Measurements from ENCODE around the gene GNAT2. TPM values are rescaled to one million over a fixed set of nuclear protein-coding genes. Genes with fewer than 3 reads are reported as not detected.

GNAT2 gene
- polyA plus RNA-seq, 1 donor, result not detected

DNA sequence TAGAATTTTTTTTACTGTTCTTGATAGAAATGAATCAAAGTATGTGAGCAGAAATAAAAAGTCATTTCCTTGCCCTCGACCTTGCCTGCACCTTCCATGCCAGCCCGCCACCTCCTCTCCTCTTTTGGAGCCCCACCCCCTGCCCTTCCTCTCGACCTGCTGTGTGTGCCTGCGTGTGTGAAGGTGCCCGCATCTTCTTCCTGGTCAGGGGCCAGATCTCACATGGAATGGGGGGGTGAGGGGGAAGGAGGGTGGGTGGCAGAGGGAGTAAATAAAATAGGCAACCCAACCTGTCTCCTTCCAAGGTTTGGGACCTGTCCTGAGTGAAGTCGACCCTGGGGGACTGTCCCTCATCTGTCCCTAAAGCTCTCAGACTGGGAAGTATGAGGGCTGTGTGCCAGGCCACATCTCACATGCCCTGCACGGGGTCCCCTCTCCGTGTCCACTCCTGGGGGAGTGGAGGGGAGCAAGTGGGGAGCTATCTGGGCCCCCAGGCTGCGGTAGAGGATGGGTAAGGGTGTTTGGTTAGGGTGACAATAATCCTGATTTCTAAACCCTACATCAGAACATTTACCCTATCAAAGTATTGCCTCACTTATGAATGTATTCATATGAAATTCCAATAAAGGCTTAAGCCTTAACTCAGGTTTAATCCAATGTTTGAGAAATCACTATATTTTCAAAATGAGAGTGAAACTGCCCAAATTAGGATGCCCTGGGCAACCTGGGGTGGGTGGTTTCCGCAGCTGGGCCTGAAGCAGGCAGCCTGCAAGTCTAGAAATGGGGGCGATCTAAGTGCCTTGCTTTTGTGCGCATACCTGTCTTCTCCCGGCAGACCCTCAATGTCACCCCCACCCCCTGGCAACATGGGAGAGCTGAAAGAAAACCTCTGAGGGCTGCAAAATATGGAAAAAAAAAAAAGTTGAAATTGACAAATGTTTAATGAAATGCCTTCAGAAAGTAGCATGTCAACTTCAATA lies 15.6 kb upstream of the GNAT2 start:
- no peak overlapping the region for H3K4me3 ChIP-seq (ENCODE audit: low read length)
- no peak overlapping the region for H3K27ac ChIP-seq (ENCODE audit: low read length)
- peaks cover 7% of the 10 kb centered on the region for H3K4me1 ChIP-seq (ENCODE audit: control insufficient read depth, insufficient read depth, low read length)
- no peaks in the 10 kb centered on the region for H3K9me3 ChIP-seq (ENCODE audit: control insufficient read depth, low read depth, low read length)
- no peaks in the 10 kb centered on the region for H3K27me3 ChIP-seq (ENCODE audit: control insufficient read depth, insufficient read depth, low read length)
- WGBS (ENCODE audit: insufficient coverage, low lambda C conversion rate), result 100% methylated on average over 2 of the region's 13 CpGs
- DNase-seq, result no peak
- H3K36me3 ChIP-seq (ENCODE audit: control insufficient read depth, insufficient read depth, low read length), result peaks cover 23% of the 10 kb centered on the region

DNA sequence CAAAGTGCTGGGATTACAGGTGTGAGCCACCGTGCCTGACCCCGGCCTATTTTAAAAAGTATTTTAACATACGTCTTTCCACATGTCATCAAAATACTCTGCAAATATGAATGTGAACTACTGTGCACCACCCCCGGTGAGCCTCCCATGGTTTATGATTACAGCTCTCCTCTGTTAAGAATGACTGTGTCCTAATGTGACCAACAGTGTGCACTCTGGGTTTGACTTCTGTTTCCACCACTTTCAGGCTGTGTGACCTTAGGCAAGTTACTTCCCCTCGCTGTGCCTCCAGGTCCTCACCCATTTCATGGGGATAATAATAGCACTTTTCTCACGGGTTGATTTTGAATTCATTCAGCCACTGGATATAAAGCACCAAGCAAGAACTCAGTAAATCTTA lies 14.9 kb upstream of the GNAT2 start:
- no CpG with 5 or more reads among the region's 6 CpGs for WGBS (ENCODE audit: insufficient coverage, low lambda C conversion rate)
- H3K4me3 ChIP-seq (ENCODE audit: low read length), result no peak overlapping the region

DNA sequence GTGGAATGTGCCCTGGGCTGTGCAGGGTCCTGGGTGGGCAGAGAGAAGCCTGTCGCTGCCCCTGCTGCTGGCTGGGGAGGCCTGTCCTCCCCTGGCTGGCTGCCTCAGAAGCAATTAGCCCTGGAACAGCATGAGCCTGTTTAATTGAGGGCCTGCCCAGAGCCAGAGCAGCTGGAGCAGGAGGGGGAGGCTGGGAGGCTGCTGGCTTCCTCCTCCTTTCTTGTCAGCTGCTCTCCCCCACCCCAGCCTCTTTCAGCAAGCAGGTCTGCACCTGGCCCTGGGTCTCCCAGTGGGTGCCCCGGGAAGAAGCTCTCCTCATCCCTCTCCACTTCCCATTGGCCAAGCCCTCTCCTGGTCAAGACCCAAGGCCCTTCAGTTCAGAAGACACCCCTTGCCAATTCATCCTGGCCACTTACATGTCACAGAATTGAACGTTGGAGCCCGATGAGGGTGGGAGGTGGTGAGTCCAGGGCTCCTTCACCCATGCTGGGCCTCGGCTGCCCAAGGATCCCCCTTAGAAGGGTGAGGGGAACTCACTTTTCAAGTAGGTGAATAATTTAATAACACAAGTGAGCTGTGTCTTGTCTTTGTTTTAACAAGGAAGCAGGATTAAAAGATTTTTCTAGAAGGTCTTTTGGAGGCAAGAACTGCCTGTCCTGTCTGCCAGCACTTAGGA lies 13.4 kb upstream of the GNAT2 start:
- Histone ChIP-seq H3K4me1 (ENCODE audit: control insufficient read depth, insufficient read depth, low read length) (peaks cover 5% of the 10 kb centered on the region), H3K9me3 (ENCODE audit: control insufficient read depth, low read depth, low read length) (no peaks in the 10 kb centered on the region), H3K27ac (ENCODE audit: low read length) (no peak overlapping the region), H3K27me3 (ENCODE audit: control insufficient read depth, insufficient read depth, low read length) (no peaks in the 10 kb centered on the region), H3K36me3 (ENCODE audit: control insufficient read depth, insufficient read depth, low read length) (peaks cover 46% of the 10 kb centered on the region), H3K4me3 (ENCODE audit: low read length) (no peak overlapping the region)
- WGBS (ENCODE audit: insufficient coverage, low lambda C conversion rate), result no CpG with 5 or more reads among the region's 5 CpGs
- DNase-seq, result peak in 1 of 2 donors; percentile 34

More for the DNA sequence above, 14.9 kb upstream of the GNAT2 start:
- Histone ChIP-seq H3K9me3 (ENCODE audit: control insufficient read depth, low read depth, low read length) (no peaks in the 10 kb centered on the region), H3K27ac (ENCODE audit: low read length) (no peak overlapping the region), H3K27me3 (ENCODE audit: control insufficient read depth, insufficient read depth, low read length) (no peaks in the 10 kb centered on the region), H3K4me1 (ENCODE audit: control insufficient read depth, insufficient read depth, low read length) (peaks cover 5% of the 10 kb centered on the region), H3K36me3 (ENCODE audit: control insufficient read depth, insufficient read depth, low read length) (peaks cover 31% of the 10 kb centered on the region)
- DNase-seq, result no peak

- Histone ChIP-seq H3K27ac (ENCODE audit: low read length) (no peak overlapping the region), H3K4me3 (ENCODE audit: low read length) (no peak overlapping the region), H3K9me3 (ENCODE audit: control insufficient read depth, low read depth, low read length) (no peaks in the 10 kb centered on the region), H3K36me3 (ENCODE audit: control insufficient read depth, insufficient read depth, low read length) (peaks cover 56% of the 10 kb centered on the region), H3K27me3 (ENCODE audit: control insufficient read depth, insufficient read depth, low read length) (no peaks in the 10 kb centered on the region), H3K4me1 (ENCODE audit: control insufficient read depth, insufficient read depth, low read length) (peaks cover 5% of the 10 kb centered on the region)
- WGBS (ENCODE audit: insufficient coverage, low lambda C conversion rate), result no CpG with 5 or more reads among the region's 16 CpGs
- DNase-seq, result no peak
These were observed 12.4 kb upstream of the GNAT2 start for GRCh38 chr1:109631513-109632505.

GRCh38 chr1:109630898-109631512 lies 11.6 kb upstream of the GNAT2 start:
- 100% methylated on average over 1 of the region's 14 CpGs for WGBS (ENCODE audit: insufficient coverage, low lambda C conversion rate)
- H3K4me3 ChIP-seq (ENCODE audit: low read length), result no peak overlapping the region
- H3K9me3 ChIP-seq (ENCODE audit: control insufficient read depth, low read depth, low read length), result no peaks in the 10 kb centered on the region
- DNase-seq, result no peak
- H3K27me3 ChIP-seq (ENCODE audit: control insufficient read depth, insufficient read depth, low read length), result no peaks in the 10 kb centered on the region
- peaks cover 3% of the 10 kb centered on the region for H3K4me1 ChIP-seq (ENCODE audit: control insufficient read depth, insufficient read depth, low read length)
- H3K36me3 ChIP-seq (ENCODE audit: control insufficient read depth, insufficient read depth, low read length), result peaks cover 63% of the 10 kb centered on the region
- H3K27ac ChIP-seq (ENCODE audit: low read length), result no peak overlapping the region

- Histone ChIP-seq H3K4me3 (ENCODE audit: low read length) (no peak overlapping the region), H3K27me3 (ENCODE audit: control insufficient read depth, insufficient read depth, low read length) (no peaks in the 10 kb centered on the region), H3K27ac (ENCODE audit: low read length) (no peak overlapping the region), H3K36me3 (ENCODE audit: control insufficient read depth, insufficient read depth, low read length) (peaks cover 66% of the 10 kb centered on the region), H3K4me1 (ENCODE audit: control insufficient read depth, insufficient read depth, low read length) (no peaks in the 10 kb centered on the region), H3K9me3 (ENCODE audit: control insufficient read depth, low read depth, low read length) (no peaks in the 10 kb centered on the region)
- DNase-seq, result no peak
- WGBS (ENCODE audit: insufficient coverage, low lambda C conversion rate), result 100% methylated on average over 1 of the region's 30 CpGs
These were observed 10.9 kb upstream of the GNAT2 start for GRCh38 chr1:109630081-109630897.

GRCh38 chr1:109629372-109630030 lies 10.1 kb upstream of the GNAT2 start:
- Histone ChIP-seq H3K4me3 (ENCODE audit: low read length) (no peak overlapping the region), H3K4me1 (ENCODE audit: control insufficient read depth, insufficient read depth, low read length) (peaks cover 2% of the 10 kb centered on the region), H3K36me3 (ENCODE audit: control insufficient read depth, insufficient read depth, low read length) (peaks cover 67% of the 10 kb centered on the region), H3K27me3 (ENCODE audit: control insufficient read depth, insufficient read depth, low read length) (no peaks in the 10 kb centered on the region), H3K9me3 (ENCODE audit: control insufficient read depth, low read depth, low read length) (no peaks in the 10 kb centered on the region), H3K27ac (ENCODE audit: low read length) (no peak overlapping the region)
- no peak for DNase-seq
- no CpG with 5 or more reads among the region's 10 CpGs for WGBS (ENCODE audit: insufficient coverage, low lambda C conversion rate)

- DNase-seq, result no peak
- peaks cover 6% of the 10 kb centered on the region for H3K4me1 ChIP-seq (ENCODE audit: control insufficient read depth, insufficient read depth, low read length)
- H3K4me3 ChIP-seq (ENCODE audit: low read length), result no peak overlapping the region
- H3K27me3 ChIP-seq (ENCODE audit: control insufficient read depth, insufficient read depth, low read length), result no peaks in the 10 kb centered on the region
- peaks cover 67% of the 10 kb centered on the region for H3K36me3 ChIP-seq (ENCODE audit: control insufficient read depth, insufficient read depth, low read length)
- WGBS (ENCODE audit: insufficient coverage, low lambda C conversion rate), result no CpG with 5 or more reads among the region's 23 CpGs
- H3K27ac ChIP-seq (ENCODE audit: low read length), result no peak overlapping the region
- H3K9me3 ChIP-seq (ENCODE audit: control insufficient read depth, low read depth, low read length), result no peaks in the 10 kb centered on the region
These were observed 9.3 kb upstream of the GNAT2 start for GRCh38 chr1:109628540-109629321.
